HG02759 (cell line): Measurements from ENCODE around the gene LLCFC1.

Experiments
- ATAC-seq: cut with Tn5 transposase; IDR thresholded peaks from one replicate; pipeline ENCODE4 v1.9.1; 2021; ENCODE audit warnings: mild to moderate bottlenecking, moderate library complexity; ENCODE audit not compliant: unreplicated experiment

The LLCFC1 gene

DNA sequence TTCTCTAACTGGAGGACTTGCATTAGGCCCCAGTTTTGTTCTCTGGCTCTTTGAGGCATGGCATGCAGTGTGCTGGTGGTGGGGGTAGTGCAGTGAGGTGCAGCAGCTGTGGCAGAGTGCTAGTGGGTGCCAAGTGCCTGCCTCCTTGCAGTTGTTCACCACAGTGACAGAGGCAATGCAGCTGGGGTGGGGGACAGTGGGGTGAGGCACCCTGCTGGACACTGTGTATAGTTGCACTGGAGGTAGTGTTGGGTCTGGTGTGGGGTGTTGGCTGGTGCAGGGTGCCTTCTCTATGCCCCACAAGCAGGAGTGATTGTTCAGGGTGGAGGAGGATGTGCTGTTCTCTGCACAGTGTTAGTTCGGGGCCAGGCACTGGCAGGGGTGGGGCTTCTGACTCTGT lies 44.5 kb downstream of the LLCFC1 start:
- ATAC-seq = no peak

DNA sequence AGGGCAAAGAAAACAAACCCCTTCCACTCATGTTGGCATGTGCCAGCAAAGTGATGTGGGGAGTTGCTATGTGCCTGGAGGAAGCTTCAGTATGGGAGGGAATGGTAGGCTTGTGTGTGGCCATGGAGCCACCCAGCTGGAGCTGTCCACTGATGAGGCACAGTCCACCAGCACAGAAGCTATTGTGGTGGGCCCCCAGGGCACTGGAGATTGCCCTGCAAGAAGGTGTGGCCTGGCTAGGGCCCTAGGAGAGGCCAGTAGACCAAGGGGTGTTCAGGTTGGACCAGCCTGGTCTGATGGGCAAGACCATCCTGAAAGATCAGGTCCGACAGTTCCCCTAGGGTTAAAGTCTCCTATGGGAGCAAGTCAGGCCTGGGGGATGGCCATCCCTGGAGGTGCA lies 45.0 kb downstream of the LLCFC1 start:
- no peak for ATAC-seq
